Stimulated activated CD4-positive, alpha-beta T cell treated with anti-CD3 and anti-CD28 coated beads, TNF-alpha, amount 100 ng/mL, for 4 hours (primary cell): Measurements from ENCODE around the gene ACSL5.

Source experiments
- DNase-seq, 3 experiments: peaks; one replicate each; pipeline ENCODE4 v3.0.0-alpha.2; 2020; ENCODE audit warnings: low read depth in 3 of 3

ACSL5 gene, protein sequence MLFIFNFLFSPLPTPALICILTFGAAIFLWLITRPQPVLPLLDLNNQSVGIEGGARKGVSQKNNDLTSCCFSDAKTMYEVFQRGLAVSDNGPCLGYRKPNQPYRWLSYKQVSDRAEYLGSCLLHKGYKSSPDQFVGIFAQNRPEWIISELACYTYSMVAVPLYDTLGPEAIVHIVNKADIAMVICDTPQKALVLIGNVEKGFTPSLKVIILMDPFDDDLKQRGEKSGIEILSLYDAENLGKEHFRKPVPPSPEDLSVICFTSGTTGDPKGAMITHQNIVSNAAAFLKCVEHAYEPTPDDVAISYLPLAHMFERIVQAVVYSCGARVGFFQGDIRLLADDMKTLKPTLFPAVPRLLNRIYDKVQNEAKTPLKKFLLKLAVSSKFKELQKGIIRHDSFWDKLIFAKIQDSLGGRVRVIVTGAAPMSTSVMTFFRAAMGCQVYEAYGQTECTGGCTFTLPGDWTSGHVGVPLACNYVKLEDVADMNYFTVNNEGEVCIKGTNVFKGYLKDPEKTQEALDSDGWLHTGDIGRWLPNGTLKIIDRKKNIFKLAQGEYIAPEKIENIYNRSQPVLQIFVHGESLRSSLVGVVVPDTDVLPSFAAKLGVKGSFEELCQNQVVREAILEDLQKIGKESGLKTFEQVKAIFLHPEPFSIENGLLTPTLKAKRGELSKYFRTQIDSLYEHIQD

GRCh38 chr10:112373912-112374338, at the start of gene ACSL5:
Gene ACSL5 (plus strand): TSS chr10:112374116. CDS start chr10:112394947, 20,831 bp downstream.
- no peak for DNase-seq

DNA sequence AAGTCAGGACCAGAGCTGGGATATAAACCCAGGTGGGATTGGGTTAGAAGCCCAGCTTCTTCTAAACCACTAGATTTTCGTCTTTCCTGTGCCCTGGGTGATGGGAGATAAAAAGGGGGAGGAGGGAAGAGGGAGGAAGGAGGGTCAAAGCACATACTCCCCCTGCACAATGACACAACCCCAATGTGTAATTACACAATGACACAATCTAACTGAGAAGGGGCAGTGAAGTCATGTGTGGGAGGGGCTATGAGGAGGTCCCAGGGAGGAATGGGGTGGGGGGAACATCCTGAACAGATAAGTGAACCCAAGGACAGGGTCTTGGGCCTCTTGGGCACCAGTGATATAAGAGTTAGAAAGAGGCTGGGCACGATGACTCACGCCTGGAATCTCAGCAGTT, 46.2 kb upstream of the ACSL5 start:
- DNase-seq = no peak

- no peak for DNase-seq
Measured at GRCh38 chr10:112330162-112330561, 43.8 kb upstream of the ACSL5 start.

DNA sequence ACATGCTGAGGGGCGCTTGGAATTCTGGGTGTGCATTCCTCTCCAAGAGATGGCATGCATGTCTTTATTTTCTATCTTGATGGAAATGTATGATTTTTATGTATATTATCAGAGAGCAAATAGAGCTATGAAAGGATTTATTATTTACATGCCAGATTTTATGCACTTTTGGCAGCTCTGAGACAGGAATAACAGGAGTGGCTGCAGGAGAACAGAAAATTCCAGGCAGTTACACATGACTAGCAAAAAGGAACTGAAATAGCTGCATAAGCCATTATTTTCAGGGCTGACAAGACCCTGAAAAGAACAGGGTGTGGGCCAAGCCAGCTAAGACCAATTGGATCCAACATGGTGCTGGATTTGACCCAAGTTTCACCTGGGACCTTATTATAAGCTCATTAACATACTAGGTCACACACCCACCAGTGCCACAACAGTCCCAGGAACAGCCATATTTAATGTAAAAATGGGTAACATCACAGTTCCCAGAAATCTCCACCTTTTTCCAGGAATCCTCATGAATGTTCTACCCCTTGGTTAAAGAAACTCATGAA, 43.2 kb upstream of the ACSL5 start:
- no peak for DNase-seq

- DNase-seq = no peak
Measured at GRCh38 chr10:112332022-112332421, 41.9 kb upstream of the ACSL5 start.

- no peak for DNase-seq
Measured at GRCh38 chr10:112332509-112333228, 41.2 kb upstream of the ACSL5 start.

DNA sequence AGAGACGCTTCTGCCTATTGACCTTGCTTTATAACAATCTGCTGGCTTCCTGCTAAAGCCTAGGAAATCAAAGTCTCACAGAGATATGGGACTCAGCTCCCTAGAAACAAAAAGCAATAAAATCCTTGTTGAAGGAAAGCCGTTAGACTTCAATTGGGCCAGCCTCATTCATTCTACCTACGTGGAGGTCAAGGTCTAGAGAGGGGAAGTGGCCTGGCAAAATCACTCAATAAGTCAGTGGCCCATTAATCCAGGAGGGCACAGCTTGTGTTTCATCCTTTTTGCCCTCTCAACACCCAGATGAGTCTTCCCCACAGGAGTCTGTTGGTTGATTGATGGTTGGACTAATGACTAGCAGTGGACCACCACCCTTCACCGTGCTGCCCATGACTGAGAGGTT, 40.5 kb upstream of the ACSL5 start:
- no peak for DNase-seq

- DNase-seq = no peak
Measured at GRCh38 chr10:112335111-112335867, 38.6 kb upstream of the ACSL5 start.

DNA sequence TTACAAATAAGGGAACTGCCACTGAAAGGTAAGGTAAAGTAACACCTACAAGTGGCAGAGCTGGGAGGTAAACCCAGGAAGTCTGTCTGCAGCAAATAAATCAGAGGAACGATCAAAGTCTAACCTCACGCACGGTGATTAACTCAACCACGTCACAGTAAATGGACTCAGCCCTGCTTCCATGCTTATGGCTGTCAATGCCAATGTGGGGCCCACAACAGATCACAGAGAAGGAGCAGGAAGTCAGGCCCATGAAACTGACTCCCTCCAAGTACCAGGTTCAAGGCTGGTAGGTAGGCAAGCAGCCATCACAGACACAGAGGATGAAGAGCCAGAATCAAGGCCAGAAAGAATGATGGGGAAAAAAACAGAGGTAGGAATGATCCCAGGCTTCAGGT, 38.0 kb upstream of the ACSL5 start:
- no peak for DNase-seq

- DNase-seq = no peak
Measured at GRCh38 chr10:112336556-112337201, 37.2 kb upstream of the ACSL5 start.

DNA sequence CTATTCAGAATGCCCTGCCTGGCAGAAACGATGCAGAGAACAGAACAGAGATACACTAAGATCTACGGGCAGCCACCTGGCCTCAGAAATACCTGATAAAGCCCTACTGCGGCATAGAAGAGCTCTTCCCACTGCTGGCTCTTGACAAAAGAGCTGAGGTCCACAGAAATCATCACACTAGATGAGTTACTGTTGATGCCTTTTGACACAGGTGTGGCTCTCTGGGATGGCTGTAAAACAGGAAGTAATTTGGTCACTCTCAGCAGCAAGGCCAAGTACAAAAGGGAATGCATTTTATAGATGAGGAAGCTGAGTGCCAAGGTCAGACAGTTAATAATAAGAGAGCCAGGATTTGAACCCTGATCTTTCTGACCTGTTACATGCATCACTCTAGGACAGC, 35.0 kb upstream of the ACSL5 start:
- DNase-seq = no peak

DNA sequence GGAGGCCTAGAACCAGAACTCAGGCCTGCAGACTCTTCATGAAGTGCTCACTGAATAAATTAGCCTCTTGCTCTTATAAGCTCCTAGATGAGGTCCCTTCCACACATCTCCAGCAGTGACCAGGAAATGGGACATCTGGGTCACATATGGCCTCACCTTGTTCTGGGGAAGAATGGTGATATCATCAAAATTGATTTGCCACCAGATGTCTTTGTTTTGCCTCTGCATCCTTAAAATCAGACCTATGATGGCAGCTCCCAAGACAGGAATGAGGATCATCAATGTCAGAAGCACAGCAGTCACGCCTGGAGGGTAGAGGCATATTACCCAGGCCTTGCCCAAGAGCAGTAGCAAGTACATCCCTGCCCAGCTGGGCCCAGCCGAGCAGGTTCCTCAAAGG, 33.3 kb upstream of the ACSL5 start:
- DNase-seq = no peak

DNA sequence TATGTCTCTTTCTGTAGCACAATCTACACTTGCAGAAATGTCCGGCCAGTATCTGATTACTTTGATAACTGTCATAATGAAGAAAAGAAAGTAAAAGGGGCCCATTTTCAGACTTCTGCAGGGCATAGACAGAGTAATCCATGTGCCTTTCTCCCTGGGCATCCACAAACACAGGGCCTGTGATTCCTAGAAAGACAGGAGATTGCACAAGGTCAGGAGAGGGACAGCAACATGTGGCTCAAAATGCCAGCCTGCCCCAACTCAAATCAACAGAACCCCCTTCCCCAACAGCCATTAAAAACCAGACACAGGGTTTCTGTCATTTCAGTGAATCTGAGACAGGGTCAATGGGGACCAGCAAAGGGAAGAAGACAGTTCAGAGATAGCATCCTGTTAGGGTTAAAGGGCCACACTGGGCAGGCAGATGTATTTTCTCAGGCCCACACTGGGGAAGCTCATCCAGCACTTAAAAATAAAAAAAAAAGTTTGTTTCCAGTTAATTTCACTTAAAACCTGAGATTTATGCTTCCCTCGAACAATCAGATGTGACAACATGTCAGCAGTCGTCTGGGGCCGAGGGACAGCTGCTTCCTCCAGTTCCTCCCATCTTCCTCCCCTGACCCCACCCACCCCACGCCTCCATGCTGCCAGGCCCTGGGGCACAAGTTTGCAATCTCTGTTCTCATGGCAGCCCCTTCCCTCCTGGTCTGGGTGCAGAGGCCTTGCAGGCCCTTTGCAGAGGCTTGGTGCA, 30.7 kb upstream of the ACSL5 start:
- DNase-seq = no peak

- no peak for DNase-seq
Measured at GRCh38 chr10:112344261-112344660, 29.7 kb upstream of the ACSL5 start.

- no peak for DNase-seq
Measured at GRCh38 chr10:112345202-112345601, 28.7 kb upstream of the ACSL5 start.

DNA sequence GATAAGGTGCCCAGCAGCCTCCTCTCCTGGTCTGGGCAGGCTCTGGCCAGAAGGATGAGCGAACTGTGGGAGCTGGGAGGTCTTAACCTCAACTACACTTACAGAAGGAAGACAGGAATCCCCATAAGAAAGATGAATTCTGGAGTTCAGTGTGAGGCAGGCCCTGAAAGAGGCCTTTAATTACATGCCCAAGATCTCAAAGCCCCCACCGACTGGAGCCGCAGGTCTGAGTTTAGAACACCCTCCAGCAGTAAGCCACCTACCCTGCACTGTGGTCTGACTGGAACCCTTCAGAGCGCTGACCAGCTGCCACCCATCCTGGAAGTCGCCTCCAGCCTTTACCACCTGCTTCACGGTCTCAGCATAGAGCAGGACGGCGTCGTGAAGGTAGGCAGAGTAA, 28.2 kb upstream of the ACSL5 start:
- no peak for DNase-seq

GRCh38 chr10:112346774-112347173, 27.1 kb upstream of the ACSL5 start:
- no peak for DNase-seq

GRCh38 chr10:112347709-112348671, 25.9 kb upstream of the ACSL5 start:
- no peak for DNase-seq

GRCh38 chr10:112348759-112349158, 25.2 kb upstream of the ACSL5 start:
- DNase-seq = no peak
